HepG2 (cell line): Measurements from ENCODE around the gene RIMBP2. TPM values are rescaled to one million over a fixed set of nuclear protein-coding genes. Genes with fewer than 3 reads are reported as not detected.

Experiments used
- ATAC-seq: fragments of 200-7000 bp; cut with Tn5 transposase; 3 replicates; pipeline ENCODE4 v1.9.1; 2020; ENCODE audit warnings: mild to moderate bottlenecking, moderate library complexity
- BruUV-seq: library from RNA; stranded (reverse); fragments of 400-500 nt; replicated peaks from 2 replicates; lab custom pipeline; 2021; lab: Mats Ljungman, UMichigan
- CTCF ChIA-PET: fragments of 300-600 bp; formaldehyde crosslinking; extraction: SDS; loops from one replicate; lab custom pipeline; 2021; ENCODE audit warnings: low total read pairs, inconsistent platforms, low intra/inter-chr PET ratio; lab: Yijun Ruan, JAX
- POLR2A ChIA-PET: fragments of 350-600 bp; sonication (Branson Sonifier 250); formaldehyde crosslinking; loops from one replicate; lab custom pipeline; 2020; ENCODE audit warnings: antibody characterized with exemption, inconsistent platforms; lab: Yijun Ruan, JAX
- DNase-seq: peaks from one replicate; pipeline ENCODE4 v3.0.0-alpha.2; 2015; ENCODE audit warnings: low spot score
- FAIRE-seq: peaks from 3 replicates; lab custom pipeline; 2011; peaks lifted over from hg19 to GRCh38; lab: Jason Lieb, UNC
- H2AFZ ChIP-seq: one replicate; pipeline ENCODE4 v1.6.1; 2011; ENCODE audit warnings: low read length, inconsistent platforms
- H3K27ac ChIP-seq: fragments of 300-600 bp; 3 replicates; pipeline ENCODE4 v1.8.0; 2011; ENCODE audit warnings: mixed run types, mild to moderate bottlenecking, mixed read lengths, low read length, inconsistent platforms; ENCODE audit not compliant: insufficient read depth; ENCODE audit errors: extremely low read length
- H3K27me3 ChIP-seq, 2 experiments: fragments of 200-600 bp in 1 of 2; 2 replicates in 1 of 2; 3 replicates in 1 of 2; pipeline versions ENCODE4 v1.6.0 to v1.8.0; 2011; ENCODE audit warnings: low read length in 2 of 2, mild to moderate bottlenecking in 2 of 2, moderate library complexity in 2 of 2, inconsistent platforms in 1 of 2; ENCODE audit not compliant: insufficient read depth in 2 of 2, control insufficient read depth in 1 of 2
- H3K36me3 ChIP-seq, 2 experiments: fragments of 200-600 bp in 1 of 2; replicated peaks in 1 of 2; 2 replicates in 1 of 2; 3 replicates in 1 of 2; pipeline versions ENCODE4 v1.5.1 to v1.8.0; 2011; ENCODE audit warnings: low read length in 2 of 2, inconsistent platforms in 1 of 2; ENCODE audit not compliant: insufficient read depth in 2 of 2, control insufficient read depth in 1 of 2
- H3K4me1 ChIP-seq: 2 replicates; pipeline ENCODE4 v1.5.1; 2012; ENCODE audit warnings: low read length, inconsistent platforms; ENCODE audit not compliant: insufficient read depth
- H3K4me2 ChIP-seq: 2 replicates; pipeline ENCODE4 v1.6.0; 2011; ENCODE audit warnings: low read depth, low read length, inconsistent platforms
- H3K4me3 ChIP-seq, 3 experiments: fragments of 200-600 bp in 1 of 3; sonication (generic), shearing (Covaris generic) in 1 of 3; replicated peaks in 1 of 3; 2 replicates each; pipeline ENCODE4 v1.5.1; 2011 to 2016; ENCODE audit warnings: low read length in 3 of 3, inconsistent platforms in 2 of 3, low read depth in 2 of 3, mild to moderate bottlenecking in 2 of 3, control low read depth in 1 of 3, mixed read lengths in 1 of 3; ENCODE audit not compliant: insufficient read depth in 1 of 3
- H3K79me2 ChIP-seq: one replicate; pipeline ENCODE4 v1.6.1; 2011; ENCODE audit warnings: low read length, inconsistent platforms; ENCODE audit not compliant: insufficient read depth
- H3K9ac ChIP-seq: 2 replicates; pipeline ENCODE4 v1.6.0; 2011; ENCODE audit warnings: mild to moderate bottlenecking, low read depth, low read length, inconsistent platforms; ENCODE audit not compliant: insufficient read depth
- H3K9me3 ChIP-seq: 2 replicates; pipeline ENCODE4 v1.5.1; 2012; ENCODE audit warnings: mild to moderate bottlenecking, low read length
- H4K20me1 ChIP-seq: 2 replicates; pipeline ENCODE4 v1.6.0; 2011; ENCODE audit warnings: inconsistent platforms, mild to moderate bottlenecking, low read length, moderate library complexity; ENCODE audit not compliant: insufficient read depth
- ARHGAP35 ChIP-seq: sonication (generic); formaldehyde crosslinking; IDR thresholded peaks from 2 replicates; pipeline ENCODE4 v1.9.0; 2022; ENCODE audit warnings: mild to moderate bottlenecking, inconsistent platforms, moderate library complexity, missing genetic modification reagents, borderline replicate concordance
- ARNTL ChIP-seq: sonication (generic); formaldehyde crosslinking; IDR thresholded peaks from 2 replicates; pipeline ENCODE4 v1.4.0; 2020; ENCODE audit warnings: mild to moderate bottlenecking, missing genetic modification reagents
- BHLHE40 ChIP-seq: IDR thresholded peaks from 2 replicates; pipeline ENCODE4 v1.6.1; 2011; ENCODE audit warnings: low read length, improper control_type of control experiment
- CBX2 ChIP-seq, 2 experiments: fragments of 200-600 bp in 1 of 2; sonication (generic); formaldehyde crosslinking in 1 of 2; IDR thresholded peaks; 2 replicates each; pipeline versions ENCODE4 v1.7.0 to v1.8.1; 2018 to 2022; ENCODE audit warnings: low read depth in 2 of 2, low read length in 1 of 2, mild to moderate bottlenecking in 1 of 2, missing genetic modification reagents in 1 of 2
- ETS1 ChIP-seq: sonication (generic); formaldehyde crosslinking; IDR thresholded peaks from 2 replicates; pipeline ENCODE4 v1.4.0; 2020; ENCODE audit warnings: missing genetic modification reagents
- HMGXB3 ChIP-seq: sonication (generic); formaldehyde crosslinking; IDR thresholded peaks from 2 replicates; pipeline ENCODE4 v1.4.0; 2020; ENCODE audit warnings: missing genetic modification reagents, borderline replicate concordance
- KAT8 ChIP-seq: IDR thresholded peaks from 2 replicates; pipeline ENCODE4 v1.6.1; 2016; ENCODE audit warnings: missing genetic modification reagents, missing compliant biosample characterization
- MATR3 ChIP-seq: sonication (generic); formaldehyde crosslinking; IDR thresholded peaks from 2 replicates; pipeline ENCODE4 v1.4.0; 2020; ENCODE audit warnings: missing genetic modification reagents
- MEF2D ChIP-seq: sonication (generic); formaldehyde crosslinking; IDR thresholded peaks from 2 replicates; pipeline ENCODE4 v1.5.1; 2020; ENCODE audit warnings: mild to moderate bottlenecking, missing genetic modification reagents
- ZFP82 ChIP-seq: sonication (generic); formaldehyde crosslinking; IDR thresholded peaks from 2 replicates; pipeline ENCODE4 v1.5.1; 2020; ENCODE audit warnings: mild to moderate bottlenecking, missing genetic modification reagents, borderline replicate concordance
- ZNF44 ChIP-seq: sonication (generic); formaldehyde crosslinking; IDR thresholded peaks from 2 replicates; pipeline ENCODE4 v1.5.1; 2020; ENCODE audit warnings: mild to moderate bottlenecking, missing genetic modification reagents
- ZNF687 ChIP-seq: sonication (generic); formaldehyde crosslinking; IDR thresholded peaks from 2 replicates; pipeline ENCODE4 v1.5.1; 2020; ENCODE audit warnings: mild to moderate bottlenecking, missing genetic modification reagents, moderate library complexity
- ZSCAN21 ChIP-seq: sonication (generic); formaldehyde crosslinking; IDR thresholded peaks from 2 replicates; pipeline ENCODE4 v1.8.0; 2022; ENCODE audit warnings: mild to moderate bottlenecking, missing genetic modification reagents, moderate library complexity, borderline replicate concordance
- WGBS: methylation state at CpG from one replicate; pipeline ENCODE4 v1.1.6; 2017; ENCODE audit warnings: low lambda C conversion rate; 5-methylcytosine and 5-hydroxymethylcytosine counted together
- in situ Hi-C: cut with HindIII; loops from 2 replicates; pipeline ENCODE4 v1.10.0; 2017; ENCODE audit warnings: low pct_unique_long_range_greater_than_20kb; ENCODE audit not compliant: extremely low pct_ligation_motif_present
- intact Hi-C: fragments of 100-400 bp; cut with micrococcal nuclease; formaldehyde crosslinking; loops from one replicate; pipeline ENCODE4 v1.10.0; 2022; ENCODE audit not compliant: unreplicated experiment
- polyA plus RNA-seq, 8 experiments: library from polyadenylated mRNA; depleted of rRNA in 3 of 8; stranded (reverse) in 7 of 8; unstranded in 1 of 8; fragments of >200 nt; fragmentation: Illumina TruSeq in 4 of 8; extraction: Trizol in 4 of 8; gene quantifications; 2 replicates each; pipeline versions ENCODE4 v1.2.1 to v1.2.3, GENCODE V29; 2011 to 2016; ENCODE audit warnings: low read depth in 4 of 8, missing spikeins in 1 of 8, mixed read lengths in 1 of 8; ENCODE audit not compliant: insufficient read depth in 1 of 8
- total RNA-seq, 5 experiments: library from RNA; depleted of rRNA; stranded (reverse); fragments of >200 nt; fragmentation: Illumina TruSeq; extraction: Trizol; gene quantifications; 2 replicates each; pipeline ENCODE4 v1.2.3, GENCODE V29; 2016; ENCODE audit warnings: low read depth in 1 of 5

Gene RIMBP2
- total and polyA plus RNA-seq, 2 of the 13 experiments (the other 11 are each of a cell fraction or from before 2014, with no cell fraction given), result 0.03 TPM; not detected in 1

GRCh38 chr12:130687796-130688778 is 28.0 kb downstream of the RIMBP2 start:
- no peak for ATAC-seq
- TF ChIP-seq ZSCAN21 (CRISPR knock-in tag), result no peak
- no peak for TF ChIP-seq ARNTL (CRISPR knock-in tag)
- no peak for TF ChIP-seq KAT8 (CRISPR knock-in tag)
- no peak for TF ChIP-seq ARHGAP35 (CRISPR knock-in tag)
- TF ChIP-seq ZNF44 (CRISPR knock-in tag), result no peak
- TF ChIP-seq MATR3 (CRISPR knock-in tag), result no peak
- TF ChIP-seq ETS1 (CRISPR knock-in tag), result no peak
- no peak for TF ChIP-seq HMGXB3 (CRISPR knock-in tag)
- no peak for TF ChIP-seq CBX2 (IDR thresholded peaks at IDR 0.05; ENCODE audit: low read depth, low read length)
- TF ChIP-seq CBX2 (CRISPR knock-in tag; IDR thresholded peaks at IDR 0.05; ENCODE audit: low read depth), result no peak
- TF ChIP-seq ZFP82, result no peak
- no peak for TF ChIP-seq ZNF687 (CRISPR knock-in tag)
- no peak for TF ChIP-seq MEF2D
- no peak for TF ChIP-seq BHLHE40

More at GRCh38 chr12:130687796-130688778, 28.0 kb downstream of the RIMBP2 start:
- in situ Hi-C loops, result no loop called here
- WGBS, result 19% methylated on average over 16 of the region's 20 CpGs
- H3K36me3 ChIP-seq, result no peaks in the 10 kb centered on the region
- no peak overlapping the region for H3K4me3 ChIP-seq
- H3K27ac ChIP-seq, result no peak overlapping the region
- H2AFZ ChIP-seq, result no peak overlapping the region
- intact Hi-C loops, result no loop called here
- H3K4me2 ChIP-seq, result no peak overlapping the region
- no peak for DNase-seq
- ChIA-PET POLR2A (no interaction called here), CTCF (no interaction called here)
- no TSS peak for BruUV-seq
- no peaks in the 10 kb centered on the region for H4K20me1 ChIP-seq
- no peaks in the 10 kb centered on the region for H3K4me1 ChIP-seq
- no peaks in the 10 kb centered on the region for H3K9me3 ChIP-seq
- H3K79me2 ChIP-seq, result no peaks in the 10 kb centered on the region
- peaks cover 6 to 58% of the 10 kb centered on the region in 2 experiments; a peak in 4 of 5 replicates for H3K27me3 ChIP-seq
- no peak for FAIRE-seq
- H3K9ac ChIP-seq, result no peak overlapping the region
